HG02981 (cell line): ENCODE measurements around the gene APP.

ENCODE experiments used
- ATAC-seq: cut with Tn5 transposase; IDR thresholded peaks from one replicate; pipeline ENCODE4 v1.9.1; 2021; ENCODE audit warnings: mild to moderate bottlenecking, moderate library complexity; ENCODE audit not compliant: unreplicated experiment

APP gene

GRCh38 chr21:26130249-26130881 lies 40.2 kb downstream of the APP start:
- ATAC-seq, result no peak

- ATAC-seq, result no peak
Observed at GRCh38 chr21:26127918-26128317, 42.7 kb downstream of the APP start.

- no peak for ATAC-seq
Observed at GRCh38 chr21:26127073-26127814, 43.3 kb downstream of the APP start.

- no peak for ATAC-seq
Observed at GRCh38 chr21:26126168-26126553, 44.4 kb downstream of the APP start.

- no peak for ATAC-seq
Observed at GRCh38 chr21:26125433-26126167, 45.0 kb downstream of the APP start.

- ATAC-seq, result no peak
Observed at GRCh38 chr21:26124896-26125295, 45.7 kb downstream of the APP start.

GRCh38 chr21:26124421-26124833 lies 46.1 kb downstream of the APP start:
- ATAC-seq, result no peak

GRCh38 chr21:26123012-26123411 lies 47.6 kb downstream of the APP start:
- ATAC-seq, result no peak

GRCh38 chr21:26120828-26121227 lies 49.7 kb downstream of the APP start:
- no peak for ATAC-seq

GRCh38 chr21:26119906-26120305 lies 50.7 kb downstream of the APP start:
- no peak for ATAC-seq

- no peak for ATAC-seq
Observed at GRCh38 chr21:26118938-26119540, 51.5 kb downstream of the APP start.

- no peak for ATAC-seq
Observed at GRCh38 chr21:26117972-26118367, 52.6 kb downstream of the APP start.

- no peak for ATAC-seq
Observed at GRCh38 chr21:26117324-26117971, 53.1 kb downstream of the APP start.

GRCh38 chr21:26116456-26117011 lies 54.0 kb downstream of the APP start:
- ATAC-seq, result no peak

GRCh38 chr21:26115899-26116298 lies 54.7 kb downstream of the APP start:
- ATAC-seq, result no peak

GRCh38 chr21:26115305-26115704 lies 55.3 kb downstream of the APP start:
- ATAC-seq, result no peak

GRCh38 chr21:26112975-26113374 lies 57.6 kb downstream of the APP start:
- no peak for ATAC-seq

- ATAC-seq, result no peak
Observed at GRCh38 chr21:26112127-26112742, 58.3 kb downstream of the APP start.

GRCh38 chr21:26110715-26111114 lies 59.9 kb downstream of the APP start:
- no peak for ATAC-seq

- no peak for ATAC-seq
Observed at GRCh38 chr21:26107429-26107828, 63.1 kb downstream of the APP start.
